SU-DHL-6 (cell line): Measurements from ENCODE around the gene MLLT10.
"Not testable (repeated sequence)": the region's sequence is repeated elsewhere in the genome, so short reads cannot be mapped to it uniquely, and the experiment has no call there.

Experiments used
- H2AFZ ChIP-seq: fragments of 200-600 bp; sonication (generic); 2 replicates; pipeline ENCODE4 v1.6.1; 2014; ENCODE audit warnings: low read depth, mild to moderate bottlenecking, moderate library complexity, mixed read lengths, antibody characterized with exemption, low read length; ENCODE audit not compliant: severe bottlenecking
- H3F3A ChIP-seq: fragments of 200-600 bp; shearing (Covaris generic); 2 replicates; pipeline ENCODE4 v1.6.0; 2016; ENCODE audit warnings: antibody characterized with exemption, mild to moderate bottlenecking; ENCODE audit not compliant: insufficient read depth
- H3K27ac ChIP-seq: fragments of 200-600 bp; sonication (generic); 2 replicates; pipeline ENCODE4 v1.5.1; 2016; ENCODE audit warnings: low read depth, mild to moderate bottlenecking, low read length, moderate library complexity, mixed read lengths
- H3K27me3 ChIP-seq: fragments of 200-600 bp; sonication (generic), shearing (Covaris generic); 2 replicates; pipeline ENCODE4 v1.6.0; 2014; ENCODE audit warnings: mild to moderate bottlenecking, low read length
- H3K36me3 ChIP-seq: fragments of 200-600 bp; sonication (generic); 2 replicates; pipeline ENCODE4 v1.6.1; 2014; ENCODE audit warnings: mild to moderate bottlenecking, low read length, mixed read lengths
- H3K4me2 ChIP-seq: fragments of 300-600, 200-600 bp; shearing (Covaris generic), sonication (generic); 2 replicates; pipeline ENCODE4 v1.6.0; 2014; ENCODE audit warnings: low read length, low read depth, mild to moderate bottlenecking; ENCODE audit not compliant: poor library complexity, severe bottlenecking
- H3K4me3 ChIP-seq: fragments of 200-600 bp; sonication (generic); 2 replicates; pipeline ENCODE4 v1.5.1; 2014; ENCODE audit warnings: antibody characterized with exemption, low read length, mild to moderate bottlenecking, mixed read lengths; ENCODE audit not compliant: insufficient read depth, poor library complexity, severe bottlenecking
- H3K79me2 ChIP-seq: fragments of 200-600 bp; sonication (generic); 2 replicates; pipeline ENCODE4 v1.6.1; 2014; ENCODE audit warnings: mild to moderate bottlenecking, low read length, moderate library complexity; ENCODE audit not compliant: insufficient read depth
- H3K9ac ChIP-seq: fragments of 200-600 bp; sonication (generic); 2 replicates; pipeline ENCODE4 v1.7.0; 2014; ENCODE audit warnings: mild to moderate bottlenecking, low read length
- H3K9me2 ChIP-seq: fragments of 200-600 bp; sonication (generic); replicated peaks from 2 replicates; pipeline ENCODE4 v1.6.1; 2014; ENCODE audit warnings: low read length; ENCODE audit not compliant: insufficient read depth
- H3K9me3 ChIP-seq: fragments of 200-600 bp; sonication (generic); 2 replicates; pipeline ENCODE4 v1.6.1; 2014; ENCODE audit warnings: low read length, mixed read lengths; ENCODE audit not compliant: insufficient read depth
- H4K20me1 ChIP-seq: fragments of 200-600 bp; sonication (generic); 2 replicates; pipeline ENCODE4 v1.6.1; 2014; ENCODE audit warnings: low read depth, mild to moderate bottlenecking, antibody characterized with exemption, low read length, moderate library complexity, mixed read lengths
- EZH2phosphoT487 ChIP-seq: fragments of 200-600 bp; sonication (generic), shearing (Covaris generic); conservative IDR thresholded peaks from 2 replicates; pipeline ENCODE4 v1.6.1; 2018; ENCODE audit warnings: mild to moderate bottlenecking, antibody characterized with exemption, low read length, moderate library complexity, mixed read lengths
- TF ChIP-seq, protein P1 (sequence below): fragments of 200-600 bp; sonication (generic); IDR thresholded peaks from one replicate; pipeline ENCODE4 v1.5.1; 2017; ENCODE audit warnings: antibody characterized with exemption, mild to moderate bottlenecking, low read length, moderate library complexity; ENCODE audit not compliant: insufficient read depth, poor library complexity, severe bottlenecking

Gene MLLT10

DNA sequence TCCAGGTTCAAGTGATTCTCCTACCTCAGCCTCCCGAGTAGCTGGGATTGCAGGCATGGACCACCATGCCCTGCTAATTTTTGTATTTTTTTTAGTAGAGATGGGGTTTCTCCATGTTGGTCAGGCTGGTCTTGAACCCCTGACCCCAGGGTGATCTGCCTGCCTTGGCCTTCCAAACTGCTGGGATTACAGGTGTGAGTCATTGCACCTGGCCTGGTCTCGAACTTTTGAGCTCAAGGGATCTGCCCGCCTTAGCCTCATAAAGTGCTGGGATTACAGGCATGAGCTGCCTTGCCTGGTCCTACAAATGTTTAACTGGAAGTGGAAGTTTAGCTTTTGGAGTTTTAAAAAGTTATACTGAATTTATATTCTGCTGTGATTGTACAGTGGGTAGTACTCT, 2.8 kb downstream of the MLLT10 start:
- no peak overlapping the region for H3K4me2 ChIP-seq
- H3K4me3 ChIP-seq = no peak overlapping the region
- H2AFZ ChIP-seq = no peak overlapping the region
- H3K9me2 ChIP-seq = no peaks in the 10 kb centered on the region
- H4K20me1 ChIP-seq = no peaks in the 10 kb centered on the region
- no peak overlapping the region for H3K27ac ChIP-seq
- peaks cover 23% of the 10 kb centered on the region for H3K79me2 ChIP-seq
- H3K36me3 ChIP-seq = peaks cover 11% of the 10 kb centered on the region
- peaks cover 16% of the 10 kb centered on the region; the same call in 1 of the 2 replicates for H3F3A ChIP-seq
- H3K9me3 ChIP-seq = no peaks in the 10 kb centered on the region
- no peak for TF ChIP-seq EZH2phosphoT487
- TF ChIP-seq, protein P1, sequence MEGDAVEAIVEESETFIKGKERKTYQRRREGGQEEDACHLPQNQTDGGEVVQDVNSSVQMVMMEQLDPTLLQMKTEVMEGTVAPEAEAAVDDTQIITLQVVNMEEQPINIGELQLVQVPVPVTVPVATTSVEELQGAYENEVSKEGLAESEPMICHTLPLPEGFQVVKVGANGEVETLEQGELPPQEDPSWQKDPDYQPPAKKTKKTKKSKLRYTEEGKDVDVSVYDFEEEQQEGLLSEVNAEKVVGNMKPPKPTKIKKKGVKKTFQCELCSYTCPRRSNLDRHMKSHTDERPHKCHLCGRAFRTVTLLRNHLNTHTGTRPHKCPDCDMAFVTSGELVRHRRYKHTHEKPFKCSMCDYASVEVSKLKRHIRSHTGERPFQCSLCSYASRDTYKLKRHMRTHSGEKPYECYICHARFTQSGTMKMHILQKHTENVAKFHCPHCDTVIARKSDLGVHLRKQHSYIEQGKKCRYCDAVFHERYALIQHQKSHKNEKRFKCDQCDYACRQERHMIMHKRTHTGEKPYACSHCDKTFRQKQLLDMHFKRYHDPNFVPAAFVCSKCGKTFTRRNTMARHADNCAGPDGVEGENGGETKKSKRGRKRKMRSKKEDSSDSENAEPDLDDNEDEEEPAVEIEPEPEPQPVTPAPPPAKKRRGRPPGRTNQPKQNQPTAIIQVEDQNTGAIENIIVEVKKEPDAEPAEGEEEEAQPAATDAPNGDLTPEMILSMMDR = no peak
- H3K9ac ChIP-seq = no peak overlapping the region
- no peaks in the 10 kb centered on the region for H3K27me3 ChIP-seq

DNA sequence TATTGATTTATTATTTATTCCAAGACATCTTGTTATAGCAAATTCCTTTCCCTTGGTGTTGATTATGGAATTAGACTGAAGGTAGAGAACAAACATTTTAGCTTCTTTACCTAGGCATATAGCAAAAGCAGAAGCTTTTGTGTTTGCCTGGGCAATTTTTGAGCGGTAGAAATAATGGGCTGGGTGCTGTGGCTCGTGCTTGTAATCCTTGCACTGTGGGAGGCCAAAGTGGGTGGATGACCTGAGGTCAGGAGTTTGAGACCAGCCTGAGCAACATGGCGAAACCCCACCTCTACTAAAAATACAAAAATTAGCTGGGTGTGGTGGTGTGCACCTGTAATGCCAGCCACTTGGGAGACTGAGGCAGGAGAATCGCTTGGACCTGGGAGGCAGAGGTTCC, 6.7 kb downstream of the MLLT10 start:
- Histone ChIP-seq H3K79me2 (peaks cover 33% of the 10 kb centered on the region), H3K36me3 (peaks cover 11% of the 10 kb centered on the region)
- H3K9me2 ChIP-seq, H3K4me3 ChIP-seq, H3K27me3 ChIP-seq, H3K27ac ChIP-seq, H4K20me1 ChIP-seq, H3K9me3 ChIP-seq, H3F3A ChIP-seq, H2AFZ ChIP-seq, H3K4me2 ChIP-seq, H3K9ac ChIP-seq: not testable (repeated sequence)

DNA sequence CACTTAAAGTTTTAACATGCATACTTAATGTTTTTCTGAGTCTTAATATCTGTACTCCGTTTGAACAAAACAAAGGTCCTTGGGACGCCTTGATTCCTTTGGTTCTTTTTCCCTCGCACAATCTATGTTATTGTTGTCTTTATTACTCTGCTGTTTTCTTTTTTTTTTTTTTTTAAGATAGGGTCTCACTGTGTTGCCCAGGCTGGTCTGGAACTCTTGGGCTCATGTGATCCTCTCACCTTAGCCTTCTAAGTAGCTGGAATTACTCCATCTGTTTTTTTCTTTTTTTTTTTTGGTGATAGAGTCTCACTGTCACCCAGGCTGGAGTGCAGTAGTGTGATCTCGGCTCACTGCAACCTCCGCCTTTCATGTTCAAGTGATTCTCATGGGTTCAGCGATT, 13.2 kb downstream of the MLLT10 start:
- Histone ChIP-seq H3K4me3 (no peak overlapping the region), H3K27me3 (no peaks in the 10 kb centered on the region), H3K9me3 (no peaks in the 10 kb centered on the region), H3K27ac (no peak overlapping the region), H3K9me2 (no peaks in the 10 kb centered on the region), H3K9ac (no peak overlapping the region), H4K20me1 (0 out of 2 replicates have a peak, but pooled peaks cover 8% of the 10 kb centered on the region), H3K4me2 (no peak overlapping the region), H3K79me2 (peaks cover 59% of the 10 kb centered on the region), H3F3A (0 out of 2 replicates have a peak, but pooled peaks cover 10% of the 10 kb centered on the region), H2AFZ (no peak overlapping the region), H3K36me3 (0 out of 2 replicates have a peak, but pooled peaks cover 5% of the 10 kb centered on the region)
- no peak for TF ChIP-seq EZH2phosphoT487
- TF ChIP-seq, protein P1 = no peak

DNA sequence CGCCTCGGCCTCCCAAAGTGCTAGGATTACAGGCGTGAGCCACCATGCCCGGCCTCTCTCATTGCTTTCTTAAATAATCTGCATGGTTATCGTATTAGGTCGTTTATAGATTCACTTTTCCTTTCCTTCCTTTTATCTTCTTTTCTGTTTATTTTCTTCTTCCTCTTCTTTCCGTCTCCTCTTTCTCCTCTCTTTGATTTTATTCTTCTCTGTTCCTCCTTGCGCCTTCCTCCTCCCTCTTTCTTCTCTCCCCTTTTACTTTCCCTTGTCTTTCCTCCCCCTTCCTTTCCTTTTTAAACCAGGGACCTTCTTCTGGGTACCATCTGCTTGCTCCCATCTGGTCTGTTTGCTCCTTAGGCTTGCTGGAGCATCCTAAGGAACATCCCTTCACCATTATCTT, 18.6 kb downstream of the MLLT10 start:
- H3K27ac ChIP-seq = no peak overlapping the region
- H3K9me2 ChIP-seq = no peaks in the 10 kb centered on the region
- H4K20me1 ChIP-seq = 0 out of 2 replicates have a peak, but pooled peaks cover 4% of the 10 kb centered on the region
- H2AFZ ChIP-seq = no peak overlapping the region
- peaks cover 57% of the 10 kb centered on the region for H3K79me2 ChIP-seq
- no peaks in the 10 kb centered on the region for H3K9me3 ChIP-seq
- no peak overlapping the region for H3K4me3 ChIP-seq
- TF ChIP-seq, protein P1 = no peak
- TF ChIP-seq EZH2phosphoT487 = no peak
- H3K9ac ChIP-seq = no peak overlapping the region
- peaks cover 5% of the 10 kb centered on the region; the same call in 1 of the 2 replicates for H3K36me3 ChIP-seq
- H3K4me2 ChIP-seq = no peak overlapping the region
- peaks cover 7% of the 10 kb centered on the region; the same call in 1 of the 2 replicates for H3F3A ChIP-seq
- H3K27me3 ChIP-seq = no peaks in the 10 kb centered on the region
